H1 (cell line): ENCODE results near the gene SH3GL1.

ENCODE experiments used
- CTCF ChIP-seq, 3 experiments: IDR thresholded peaks; 1 replicate in 2 of 3; 2 replicates in 1 of 3; pipeline versions ENCODE4 v1.5.1 to v1.6.1; 2011; ENCODE audit warnings: low read length in 3 of 3, mild to moderate bottlenecking in 3 of 3, inconsistent platforms in 2 of 3, low read depth in 1 of 3, moderate library complexity in 1 of 3; ENCODE audit not compliant: insufficient read depth in 1 of 3; ENCODE audit errors: control extremely low read depth in 1 of 3
- MAX ChIP-seq: IDR thresholded peaks from 2 replicates; pipeline ENCODE4 v1.6.1; 2012; ENCODE audit warnings: inconsistent platforms
- RBBP5 ChIP-seq: IDR thresholded peaks from 2 replicates; pipeline ENCODE4 v1.7.1; 2012; ENCODE audit warnings: low read depth, mild to moderate bottlenecking, inconsistent platforms, low read length, moderate library complexity, borderline replicate concordance
- RFX5 ChIP-seq: IDR thresholded peaks from 2 replicates; pipeline ENCODE4 v1.6.1; 2011; ENCODE audit warnings: low read depth, low read length, improper control_type of control experiment, borderline replicate concordance

DNA sequence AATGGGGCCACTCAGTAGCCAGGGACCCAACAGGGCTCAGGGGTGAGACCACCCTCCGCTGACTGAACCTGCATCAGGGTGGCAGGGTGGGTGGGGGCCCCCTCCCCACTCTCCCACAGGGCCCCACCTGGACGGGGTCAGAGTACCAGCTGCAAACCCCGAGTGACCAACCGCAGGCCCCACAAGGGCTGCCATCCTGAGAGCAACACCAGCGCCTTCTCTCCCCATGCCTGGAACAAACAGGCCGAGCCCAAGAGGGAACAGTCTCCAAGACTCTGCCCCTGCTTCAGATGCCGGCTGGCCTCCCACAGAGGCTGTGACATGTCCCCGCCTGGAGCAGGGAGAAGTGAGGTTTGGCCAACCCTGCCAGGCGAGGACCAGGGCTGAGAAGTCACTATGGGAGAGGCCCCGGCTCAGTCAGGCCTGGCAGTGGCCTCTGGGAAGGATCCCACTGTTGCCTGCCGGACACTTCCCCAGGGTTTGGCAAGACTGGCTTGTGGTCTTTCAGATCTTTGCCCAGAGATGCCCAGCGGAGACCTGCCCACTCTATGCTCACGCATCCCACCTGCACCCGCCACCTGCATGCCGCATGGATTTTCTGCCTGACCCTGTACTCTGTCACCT, 29.8 kb downstream of the SH3GL1 start:
- TF ChIP-seq RBBP5 (no peak), CTCF (IDR thresholded peaks at IDR 0.05; ENCODE audit: control extremely low read depth in 1 of 3, insufficient read depth in 1 of 3, low read depth in 1 of 3, low read length in 3 of 3) (no peak), MAX (no peak), RFX5 (no peak)
